ENCODE results near the gene WDR31. TPM values are rescaled to one million over a fixed set of nuclear protein-coding genes. Genes with fewer than 3 reads are reported as not detected.

The WDR31 gene
- total RNA-seq, 4 donors from 2014 or later: 1.3 to 2.3 (median 1.8) TPM

DNA sequence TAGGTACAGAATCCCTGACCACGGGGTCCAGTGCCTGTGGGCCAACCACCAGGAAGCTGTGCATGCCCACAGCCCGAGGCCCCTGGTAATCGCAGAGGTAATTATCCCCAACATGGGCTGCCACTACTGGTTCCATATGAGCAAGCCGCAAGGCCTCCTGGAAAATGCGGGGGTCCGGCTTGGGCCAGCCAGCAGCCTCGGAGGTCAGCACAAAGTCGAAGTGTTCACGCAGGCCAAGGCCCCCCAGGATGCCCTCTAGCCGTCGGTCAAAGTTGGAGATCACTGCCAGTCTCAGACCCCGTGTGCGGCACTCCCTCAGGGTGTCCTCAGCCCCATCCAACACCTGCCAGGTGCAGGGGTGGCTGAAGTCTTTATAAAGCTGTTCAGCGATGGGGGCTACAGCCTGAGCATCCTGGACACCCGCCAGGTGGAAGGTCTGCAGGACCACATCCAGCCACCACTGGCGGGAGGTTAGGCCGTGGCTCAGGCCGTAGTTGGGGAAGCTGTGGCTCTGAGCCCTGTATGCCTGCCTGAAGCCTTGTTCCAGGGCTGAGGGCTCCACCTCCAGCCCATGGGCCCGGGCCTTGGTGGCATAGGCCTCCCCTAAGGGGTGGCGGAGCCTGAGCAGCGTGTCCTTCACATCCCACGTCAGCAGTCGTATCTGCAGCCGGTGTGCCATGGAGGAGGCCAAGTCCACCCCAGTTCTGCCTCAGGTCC, 33.8 kb upstream of the WDR31 start:
- no peak for TF ChIP-seq POLR2A (IDR thresholded peaks at IDR 0.05)
- TF ChIP-seq, protein P1, sequence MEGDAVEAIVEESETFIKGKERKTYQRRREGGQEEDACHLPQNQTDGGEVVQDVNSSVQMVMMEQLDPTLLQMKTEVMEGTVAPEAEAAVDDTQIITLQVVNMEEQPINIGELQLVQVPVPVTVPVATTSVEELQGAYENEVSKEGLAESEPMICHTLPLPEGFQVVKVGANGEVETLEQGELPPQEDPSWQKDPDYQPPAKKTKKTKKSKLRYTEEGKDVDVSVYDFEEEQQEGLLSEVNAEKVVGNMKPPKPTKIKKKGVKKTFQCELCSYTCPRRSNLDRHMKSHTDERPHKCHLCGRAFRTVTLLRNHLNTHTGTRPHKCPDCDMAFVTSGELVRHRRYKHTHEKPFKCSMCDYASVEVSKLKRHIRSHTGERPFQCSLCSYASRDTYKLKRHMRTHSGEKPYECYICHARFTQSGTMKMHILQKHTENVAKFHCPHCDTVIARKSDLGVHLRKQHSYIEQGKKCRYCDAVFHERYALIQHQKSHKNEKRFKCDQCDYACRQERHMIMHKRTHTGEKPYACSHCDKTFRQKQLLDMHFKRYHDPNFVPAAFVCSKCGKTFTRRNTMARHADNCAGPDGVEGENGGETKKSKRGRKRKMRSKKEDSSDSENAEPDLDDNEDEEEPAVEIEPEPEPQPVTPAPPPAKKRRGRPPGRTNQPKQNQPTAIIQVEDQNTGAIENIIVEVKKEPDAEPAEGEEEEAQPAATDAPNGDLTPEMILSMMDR (IDR thresholded peaks at IDR 0.05): no peak
- WGBS, 2 donors: 83 to 85% methylated on average over 15 to 20 of the region's 24 CpGs
- intact Hi-C loops (cut with DNase I; ENCODE audit: low total_unique reads): no loop called here
- no peak overlapping the region for H3K4me3 ChIP-seq (ENCODE audit: low read depth, poor library complexity, severe bottlenecking)
- DNase-seq (ENCODE audit: low spot score in 2 of 2): no peak

DNA sequence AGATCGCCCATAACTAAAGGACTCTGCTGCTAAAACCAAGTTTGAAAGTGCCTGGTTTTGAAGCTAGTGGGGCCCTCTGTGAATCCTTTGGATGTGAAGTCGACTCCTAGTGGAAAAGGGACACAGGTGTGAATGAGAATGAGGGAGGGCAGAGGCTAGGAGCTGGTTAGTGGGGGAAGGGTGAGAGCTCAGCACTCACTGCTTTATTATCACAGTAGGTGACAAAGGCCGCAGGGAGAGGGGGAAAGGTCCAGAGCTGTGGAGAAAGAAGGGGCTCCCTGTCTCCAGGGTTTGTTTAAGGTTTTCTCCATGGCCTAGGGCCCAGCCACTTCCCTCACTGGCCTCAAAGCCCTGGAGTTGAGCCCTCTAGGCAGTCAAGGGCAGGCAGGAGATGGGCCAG, 33.2 kb upstream of the WDR31 start:
- 70 to 72% methylated on average over 3 of the region's 3 CpGs for WGBS, 2 donors

DNA sequence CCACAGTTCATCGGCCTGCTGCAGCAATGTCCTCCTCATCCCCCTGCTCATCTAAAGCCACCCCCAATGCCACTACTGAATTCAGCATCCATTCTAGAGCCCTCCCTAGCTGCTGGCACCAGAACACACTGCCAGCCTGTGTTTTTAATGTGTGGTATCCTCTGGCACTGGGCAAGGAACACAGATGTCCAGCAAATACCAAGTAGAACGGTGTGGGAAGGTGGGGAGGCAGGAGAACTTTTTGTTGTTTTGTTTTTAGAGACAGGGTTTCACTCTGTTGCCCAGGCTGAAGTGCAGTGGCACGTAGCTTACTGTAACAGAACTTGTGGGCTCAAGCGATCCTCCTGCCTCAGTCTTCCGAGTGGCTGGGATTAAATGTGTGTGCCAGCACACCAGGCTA, 32.0 kb upstream of the WDR31 start:
- DNase-seq (ENCODE audit: low spot score in 2 of 2): no peak
- intact Hi-C loops (cut with DNase I; ENCODE audit: low total_unique reads): no loop called here
- 82 to 96% methylated on average over 5 of the region's 5 CpGs for WGBS, 2 donors

More for the DNA sequence above, 33.2 kb upstream of the WDR31 start:
- intact Hi-C loops (cut with DNase I; ENCODE audit: low total_unique reads): no loop called here
- no peak overlapping the region for H3K4me3 ChIP-seq (ENCODE audit: low read depth, poor library complexity, severe bottlenecking)
- DNase-seq (ENCODE audit: low spot score in 2 of 2): no peak
- TF ChIP-seq POLR2A (IDR thresholded peaks at IDR 0.05): no peak
- TF ChIP-seq, protein P1 (IDR thresholded peaks at IDR 0.05): no peak

DNA sequence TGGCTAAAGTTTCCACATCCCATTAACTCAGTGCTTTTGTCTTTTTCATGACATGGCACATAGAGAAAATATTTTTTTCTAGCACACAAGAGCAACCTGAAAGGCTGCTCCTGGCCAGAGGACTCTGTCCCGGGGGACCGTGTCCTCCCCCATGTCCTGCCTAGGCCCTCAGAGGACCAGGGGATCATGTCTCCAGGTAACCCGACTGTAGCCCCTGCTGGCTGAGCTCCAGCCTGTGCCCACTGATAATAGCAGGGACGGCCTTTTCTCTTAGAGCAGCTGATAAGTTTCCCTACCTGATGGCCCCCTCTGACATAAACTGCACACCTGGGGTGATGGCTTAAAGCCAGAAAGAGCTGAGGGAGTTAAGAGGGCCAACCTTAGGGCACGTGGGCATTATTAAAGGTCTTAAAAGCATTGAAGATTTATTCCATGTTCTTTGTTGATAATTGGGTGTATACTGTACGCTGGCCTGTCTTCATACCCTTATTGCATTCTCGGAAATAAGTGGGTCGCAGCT, 30.8 kb upstream of the WDR31 start:
- WGBS, 2 donors: 65 to 74% methylated on average over 8 of the region's 8 CpGs
- intact Hi-C loops (cut with DNase I; ENCODE audit: low total_unique reads): no loop called here
- TF ChIP-seq, protein P1 (IDR thresholded peaks at IDR 0.05): no peak
- TF ChIP-seq POLR2A (IDR thresholded peaks at IDR 0.05): no peak
- H3K4me3 ChIP-seq (ENCODE audit: low read depth, poor library complexity, severe bottlenecking): no peak overlapping the region
- DNase-seq (ENCODE audit: low spot score in 2 of 2): no peak

More for the DNA sequence above, 32.0 kb upstream of the WDR31 start:
- TF ChIP-seq, protein P1 (IDR thresholded peaks at IDR 0.05): no peak
- no peak for TF ChIP-seq POLR2A (IDR thresholded peaks at IDR 0.05)
- H3K4me3 ChIP-seq (ENCODE audit: low read depth, poor library complexity, severe bottlenecking): no peak overlapping the region

DNA sequence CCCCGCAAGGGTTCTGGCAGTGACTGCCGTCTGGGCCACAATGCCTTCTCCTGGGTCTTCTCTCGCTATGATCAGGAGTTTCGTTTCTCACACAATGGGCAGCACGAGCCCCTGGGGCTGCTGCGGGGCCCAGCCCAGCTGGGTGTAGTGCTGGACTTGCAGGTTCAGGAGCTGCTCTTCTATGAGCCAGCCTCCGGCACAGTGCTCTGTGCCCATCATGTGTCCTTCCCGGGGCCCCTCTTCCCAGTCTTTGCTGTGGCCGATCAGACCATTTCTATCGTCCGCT, 29.7 kb upstream of the WDR31 start:
- intact Hi-C loops (cut with DNase I; ENCODE audit: low total_unique reads): no loop called here
- DNase-seq (ENCODE audit: low spot score in 2 of 2): no peak
- 81 to 87% methylated on average over 11 of the region's 11 CpGs for WGBS, 2 donors
- TF ChIP-seq, protein P1 (IDR thresholded peaks at IDR 0.05): no peak
- TF ChIP-seq POLR2A (IDR thresholded peaks at IDR 0.05): no peak
- no peak overlapping the region for H3K4me3 ChIP-seq (ENCODE audit: low read depth, poor library complexity, severe bottlenecking)

All from lower leg skin (tissue), 4 donors.